MM.1S (cell line): ENCODE data around the gene SEL1L3.

Source experiments
- DNase-seq: peaks from one replicate; pipeline ENCODE4 v3.0.0-alpha.2; 2015
- H2AFZ ChIP-seq: fragments of 300-600 bp; sonication (generic); 2 replicates; pipeline ENCODE4 v1.6.0; 2016; ENCODE audit warnings: antibody characterized with exemption, low read length
- H3F3A ChIP-seq: fragments of 300-600 bp; sonication (generic); 2 replicates; pipeline ENCODE4 v1.6.1; 2016; ENCODE audit warnings: mild to moderate bottlenecking, antibody characterized with exemption, low read length, moderate library complexity, mixed read lengths; ENCODE audit not compliant: insufficient read depth
- H3K27ac ChIP-seq: fragments of 300-600 bp; sonication (generic); 2 replicates; pipeline ENCODE4 v1.5.1; 2016; ENCODE audit warnings: mild to moderate bottlenecking, low read length
- H3K27me3 ChIP-seq: fragments of 300-600 bp; sonication (generic); replicated peaks from 2 replicates; pipeline ENCODE4 v1.6.0; 2016; ENCODE audit warnings: low read length; ENCODE audit not compliant: insufficient read depth
- H3K36me3 ChIP-seq: fragments of 300-600 bp; sonication (generic); replicated peaks from 2 replicates; pipeline ENCODE4 v1.6.1; 2016; ENCODE audit warnings: mild to moderate bottlenecking, low read length, mixed read lengths; ENCODE audit not compliant: insufficient read depth
- H3K4me1 ChIP-seq: fragments of 300-600 bp; sonication (generic); 2 replicates; pipeline ENCODE4 v1.6.1; 2016; ENCODE audit warnings: low read length, mixed read lengths
- H3K4me2 ChIP-seq: fragments of 300-600 bp; sonication (generic); 2 replicates; pipeline ENCODE4 v1.6.0; 2016; ENCODE audit warnings: low read depth, low read length
- H3K4me3 ChIP-seq: fragments of 300-600 bp; sonication (generic); 2 replicates; pipeline ENCODE4 v1.5.1; 2016; ENCODE audit warnings: low read length, mixed read lengths
- H3K79me2 ChIP-seq: fragments of 300-600 bp; sonication (generic); 2 replicates; pipeline ENCODE4 v1.6.1; 2016; ENCODE audit warnings: mixed run types, low read length, mixed read lengths
- H3K9ac ChIP-seq: fragments of 300-600 bp; sonication (generic); 2 replicates; pipeline ENCODE4 v1.6.1; 2016; ENCODE audit warnings: low read length, mixed read lengths
- H3K9me2 ChIP-seq: fragments of 300-600 bp; sonication (generic); replicated peaks from 2 replicates; pipeline ENCODE4 v1.6.1; 2016; ENCODE audit warnings: mild to moderate bottlenecking, low read length, mixed read lengths; ENCODE audit not compliant: insufficient read depth
- H3K9me3 ChIP-seq: fragments of 300-600 bp; sonication (generic); replicated peaks from 2 replicates; pipeline ENCODE4 v1.6.1; 2016; ENCODE audit warnings: mild to moderate bottlenecking, low read length, mixed read lengths; ENCODE audit not compliant: insufficient read depth
- H4K20me1 ChIP-seq: fragments of 300-600 bp; sonication (generic); 2 replicates; pipeline ENCODE4 v1.6.1; 2016; ENCODE audit warnings: mild to moderate bottlenecking, low read length, moderate library complexity, mixed read lengths; ENCODE audit not compliant: insufficient read depth
- CTCF ChIP-seq: fragments of 300-600 bp; sonication (generic); IDR thresholded peaks from 2 replicates; pipeline ENCODE4 v1.5.1; 2016; ENCODE audit warnings: antibody characterized with exemption, low read length, mixed read lengths
- EZH2 ChIP-seq: fragments of 300-600 bp; sonication (generic); optimal IDR thresholded peaks from 2 replicates; pipeline ENCODE3; 2017; ENCODE audit warnings: low read depth, mild to moderate bottlenecking, antibody characterized with exemption, low read length, mixed read lengths
- EZH2phosphoT487 ChIP-seq: fragments of 300-600 bp; sonication (generic); IDR thresholded peaks from 2 replicates; pipeline ENCODE4 v1.6.1; 2018; ENCODE audit warnings: antibody characterized with exemption, low read length

Gene SEL1L3

GRCh38 chr4:25723409-25723808 lies 139.4 kb downstream of the SEL1L3 start:
- no peaks in the 10 kb centered on the region for H3F3A ChIP-seq
- no peaks in the 10 kb centered on the region for H3K4me1 ChIP-seq
- TF ChIP-seq EZH2 (no peak), CTCF (no peak), EZH2phosphoT487 (no peak)
- H3K79me2 ChIP-seq: no peaks in the 10 kb centered on the region
- no peak overlapping the region for H3K4me3 ChIP-seq
- no peak overlapping the region for H3K4me2 ChIP-seq
- DNase-seq: no peak
- no peaks in the 10 kb centered on the region for H3K9me3 ChIP-seq
- no peak overlapping the region for H3K27ac ChIP-seq
- H4K20me1 ChIP-seq: no peaks in the 10 kb centered on the region
- no peaks in the 10 kb centered on the region for H3K36me3 ChIP-seq
- H3K27me3 ChIP-seq: no peaks in the 10 kb centered on the region
- H2AFZ ChIP-seq: no peak overlapping the region
- H3K9me2 ChIP-seq: no peaks in the 10 kb centered on the region
- H3K9ac ChIP-seq: no peak overlapping the region

GRCh38 chr4:25722964-25723363 lies 139.8 kb downstream of the SEL1L3 start:
- Histone ChIP-seq H3F3A (no peaks in the 10 kb centered on the region), H3K36me3 (no peaks in the 10 kb centered on the region)
- TF ChIP-seq EZH2phosphoT487 (no peak), CTCF (no peak), EZH2 (no peak)

GRCh38 chr4:25713812-25714211 lies 149.0 kb downstream of the SEL1L3 start:
- Histone ChIP-seq H3K9me3 (no peaks in the 10 kb centered on the region), H3K9me2 (no peaks in the 10 kb centered on the region), H3F3A (no peaks in the 10 kb centered on the region), H3K27me3 (no peaks in the 10 kb centered on the region), H2AFZ (no peak overlapping the region), H3K4me1 (no peaks in the 10 kb centered on the region), H3K9ac (no peak overlapping the region), H3K36me3 (no peaks in the 10 kb centered on the region), H4K20me1 (no peaks in the 10 kb centered on the region), H3K4me3 (no peak overlapping the region), H3K27ac (no peak overlapping the region), H3K4me2 (no peak overlapping the region), H3K79me2 (no peaks in the 10 kb centered on the region)
- TF ChIP-seq EZH2: no peak
- no peak for TF ChIP-seq CTCF
- DNase-seq: no peak

More at GRCh38 chr4:25722964-25723363, 139.8 kb downstream of the SEL1L3 start:
- no peak for DNase-seq
- no peaks in the 10 kb centered on the region for H3K27me3 ChIP-seq
- H3K4me1 ChIP-seq: no peaks in the 10 kb centered on the region
- no peak overlapping the region for H3K9ac ChIP-seq
- no peak overlapping the region for H3K27ac ChIP-seq
- H3K79me2 ChIP-seq: no peaks in the 10 kb centered on the region
- H3K9me3 ChIP-seq: no peaks in the 10 kb centered on the region
- H3K9me2 ChIP-seq: no peaks in the 10 kb centered on the region
- no peak overlapping the region for H3K4me3 ChIP-seq
- H3K4me2 ChIP-seq: no peak overlapping the region
- H2AFZ ChIP-seq: no peak overlapping the region
- H4K20me1 ChIP-seq: no peaks in the 10 kb centered on the region
